GM19397 (cell line): ENCODE measurements around the gene ZNF813.
"Not testable (repeated sequence)": the region's sequence is repeated elsewhere in the genome, so short reads cannot be mapped to it uniquely, and the experiment has no call there.

ENCODE experiments used
- ATAC-seq: cut with Tn5 transposase; IDR thresholded peaks from one replicate; pipeline ENCODE4 v1.9.1; 2021; ENCODE audit warnings: mild to moderate bottlenecking, moderate library complexity; ENCODE audit not compliant: unreplicated experiment

The ZNF813 gene

DNA sequence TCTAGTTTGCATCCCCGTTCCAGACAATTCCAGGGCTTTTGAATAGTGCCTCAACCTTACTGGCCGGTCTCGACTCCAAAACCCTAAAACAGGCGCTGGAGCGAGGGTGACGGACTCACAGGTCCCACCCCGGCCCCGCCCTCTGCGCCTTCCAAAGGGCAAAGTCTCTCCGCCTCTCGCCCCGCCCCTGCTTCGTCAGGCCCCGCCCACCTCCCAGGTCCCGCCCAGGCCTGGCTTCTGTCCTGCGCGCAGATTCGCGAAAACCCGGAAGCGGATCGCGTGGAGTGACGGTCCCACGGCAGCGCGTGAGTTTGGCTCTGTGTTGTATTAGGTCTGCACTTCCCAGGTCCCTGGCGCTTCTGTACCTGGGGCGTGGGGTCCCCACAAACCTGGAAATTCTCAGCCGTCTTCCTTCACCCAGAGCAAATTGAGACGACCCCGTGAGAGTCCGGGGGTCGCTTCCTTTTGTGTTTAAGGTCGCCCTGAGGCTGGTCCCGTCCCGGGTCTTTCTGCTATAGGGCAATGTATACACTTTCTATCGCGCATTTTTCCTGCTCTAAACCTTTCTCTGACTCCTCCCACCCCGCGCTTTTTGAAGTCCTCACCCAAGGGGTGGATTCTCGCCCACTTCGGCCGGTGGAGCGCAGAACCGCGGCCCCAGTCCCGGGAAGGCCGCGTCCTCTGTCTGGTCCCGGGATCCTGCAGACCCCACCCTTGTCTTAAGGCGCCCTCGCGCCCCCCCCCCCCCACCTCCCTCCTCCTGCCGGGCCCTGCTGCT, at the start of gene ZNF813:
Gene ZNF813 (plus strand): TSS at position 249 of the 778 bp plus-strand sequence. CDS start 16,090 bp downstream, outside the sequence.
- peak; percentile 95 for ATAC-seq

DNA sequence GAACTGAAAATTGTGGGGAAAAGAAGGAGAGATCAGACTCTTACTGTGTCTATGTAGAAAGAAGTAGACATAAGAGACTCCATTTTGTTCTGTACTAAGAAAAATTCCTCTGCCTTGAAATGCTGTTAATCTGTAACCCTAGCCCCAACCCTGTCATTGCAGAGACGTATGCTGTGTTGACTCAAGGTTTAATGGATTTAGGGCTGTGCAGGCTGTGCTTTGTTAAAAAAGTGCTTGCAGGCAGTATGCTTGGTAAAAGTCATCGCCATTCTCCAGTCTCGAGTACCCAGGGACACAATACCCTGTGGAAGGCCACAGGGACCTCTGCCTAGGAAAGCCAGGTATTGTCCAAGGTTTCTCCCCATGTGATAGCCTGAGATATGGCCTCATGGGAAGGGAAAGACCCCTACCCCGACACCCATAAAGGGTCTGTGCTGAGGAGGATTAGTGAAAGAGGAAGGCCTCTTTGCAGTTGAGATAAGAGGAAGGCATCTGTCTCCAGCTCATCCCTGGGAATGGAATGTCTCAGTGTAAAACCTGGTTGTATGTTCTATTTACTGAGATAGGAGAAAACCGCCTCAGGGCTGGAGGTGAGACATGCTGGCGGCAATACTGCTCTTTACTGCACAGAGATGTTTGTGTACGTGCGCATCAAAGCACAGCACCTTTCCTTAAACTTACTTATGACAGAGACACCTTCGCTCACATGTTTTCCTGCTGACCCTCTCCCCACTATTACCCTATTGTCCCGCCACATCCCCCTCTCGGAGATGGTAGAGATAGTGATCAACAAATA, 46.8 kb upstream of the ZNF813 start:
- not testable (repeated sequence) for ATAC-seq

GRCh38 chr19:53422551-53422950, 45.0 kb upstream of the ZNF813 start:
- ATAC-seq: no peak

GRCh38 chr19:53423074-53423473, 44.5 kb upstream of the ZNF813 start:
- not testable (repeated sequence) for ATAC-seq

DNA sequence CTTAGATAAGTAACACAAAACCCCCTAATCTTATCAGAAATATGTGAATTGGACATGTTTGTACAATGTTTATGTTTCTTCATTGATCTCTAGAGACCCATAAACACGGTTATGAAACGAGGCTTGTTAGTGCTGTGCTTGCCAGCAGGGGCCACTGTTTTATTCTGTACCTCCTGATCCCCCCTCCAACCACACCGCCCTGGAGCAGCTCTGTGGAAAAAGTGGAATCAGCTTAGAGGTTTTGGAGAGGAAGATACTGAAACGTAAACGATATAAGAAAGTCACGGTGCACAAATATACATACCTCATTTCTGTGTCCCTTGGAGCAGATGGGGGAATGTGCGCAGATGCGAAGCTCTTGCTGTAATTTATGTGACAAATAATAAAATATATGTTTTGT, 43.9 kb upstream of the ZNF813 start:
- not testable (repeated sequence) for ATAC-seq

DNA sequence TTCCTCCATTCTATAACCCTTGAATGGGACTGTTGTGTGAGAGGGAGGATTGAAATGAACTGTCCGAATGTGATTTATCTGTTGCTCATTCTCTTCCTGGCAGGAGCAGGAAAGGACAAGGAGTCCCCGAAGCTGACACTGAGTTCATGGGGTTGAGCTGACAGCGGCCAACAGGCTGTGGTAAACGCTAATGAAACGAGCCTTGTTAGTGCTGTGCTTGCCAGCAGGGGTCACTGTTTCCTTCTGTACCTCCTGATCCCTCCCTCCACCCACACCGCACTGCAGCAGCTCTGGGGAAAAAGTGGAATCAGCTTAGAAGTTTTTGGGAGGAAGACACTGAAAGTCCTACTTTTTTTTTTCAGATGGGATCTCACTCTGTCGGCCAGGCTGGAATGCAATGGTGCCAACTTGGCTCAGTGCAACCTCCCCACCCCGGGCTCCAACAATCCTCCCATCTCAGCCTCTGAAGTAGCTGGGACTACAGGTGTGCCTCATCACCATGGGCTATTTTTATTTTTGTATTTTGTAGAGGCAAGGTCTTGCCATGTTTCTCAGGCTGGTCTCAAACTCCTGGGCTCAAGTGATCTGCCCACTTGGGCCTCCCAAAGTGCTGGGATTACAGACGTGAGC, 42.5 kb upstream of the ZNF813 start:
- no peak for ATAC-seq

DNA sequence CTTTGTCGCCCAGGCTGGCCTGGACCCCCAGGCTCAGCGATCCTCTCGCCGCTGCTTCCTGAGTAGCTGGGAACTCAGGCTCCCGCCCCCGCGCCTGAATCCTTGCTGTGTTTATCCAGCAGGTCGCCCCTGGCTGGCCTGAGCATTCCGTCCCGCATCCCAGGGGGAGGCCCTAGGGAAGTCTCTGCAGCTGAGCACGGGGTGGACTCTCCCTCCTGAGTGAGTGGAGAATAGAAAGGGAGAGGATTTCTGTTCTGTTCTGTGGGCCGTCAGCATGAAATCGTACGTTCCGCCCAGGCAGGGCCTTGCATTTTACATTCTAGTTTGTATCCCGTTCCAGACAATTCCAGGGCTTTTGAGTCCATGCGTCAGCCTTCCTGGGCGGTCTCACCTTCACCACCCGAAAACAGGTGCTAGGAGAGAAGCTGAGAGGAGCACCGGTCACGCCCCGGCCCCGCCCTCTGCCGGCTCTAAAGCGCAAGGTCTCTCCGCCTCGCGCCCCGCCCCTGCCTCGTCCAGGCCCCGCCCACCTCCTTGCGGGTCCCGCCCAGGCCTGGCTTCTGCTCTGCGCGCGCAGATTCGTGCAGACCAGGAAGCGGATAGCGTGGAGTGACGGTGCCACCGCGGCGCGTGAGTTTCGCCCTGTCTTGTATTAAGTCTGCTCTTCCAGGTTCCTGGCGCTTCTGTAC, 36.0 kb upstream of the ZNF813 start, which contains the start of gene ZNF761:
Gene ZNF761 (plus strand): TSS at position 586 of the 689 bp plus-strand sequence. CDS start 15,285 bp downstream, outside the sequence.
- peak; percentile 97 for ATAC-seq

DNA sequence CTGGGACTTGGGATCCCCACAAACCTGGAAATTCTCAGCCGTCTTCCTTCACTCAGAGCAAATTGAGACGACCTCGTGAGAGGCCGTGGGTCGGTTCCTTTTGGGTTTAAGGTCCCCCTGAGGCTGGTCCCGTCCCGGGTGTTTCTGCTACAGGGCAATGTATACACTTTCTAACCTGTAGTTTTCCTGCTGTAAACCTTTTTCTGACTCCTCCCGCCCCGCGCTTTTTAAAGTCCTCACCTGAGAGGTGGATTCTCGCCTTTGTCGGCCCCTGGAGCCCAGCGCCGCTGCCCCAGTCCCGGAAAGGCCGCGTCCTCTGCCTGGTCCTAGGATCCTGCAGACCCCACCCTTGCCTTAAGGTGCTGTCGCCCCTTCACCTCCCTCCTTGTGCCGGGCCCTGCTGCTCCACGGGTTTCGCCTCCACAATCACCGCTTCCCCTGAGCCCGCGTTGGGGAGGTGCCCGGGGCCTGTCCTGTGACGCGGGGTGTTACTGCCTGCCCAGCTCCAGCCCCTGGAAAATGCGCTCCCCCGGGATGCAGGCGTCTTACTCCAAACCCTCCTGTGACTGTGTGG, 35.4 kb upstream of the ZNF813 start:
- peak; percentile 29 for ATAC-seq

- ATAC-seq: not testable (repeated sequence)
Measured at GRCh38 chr19:53443809-53444208, 23.7 kb upstream of the ZNF813 start.

DNA sequence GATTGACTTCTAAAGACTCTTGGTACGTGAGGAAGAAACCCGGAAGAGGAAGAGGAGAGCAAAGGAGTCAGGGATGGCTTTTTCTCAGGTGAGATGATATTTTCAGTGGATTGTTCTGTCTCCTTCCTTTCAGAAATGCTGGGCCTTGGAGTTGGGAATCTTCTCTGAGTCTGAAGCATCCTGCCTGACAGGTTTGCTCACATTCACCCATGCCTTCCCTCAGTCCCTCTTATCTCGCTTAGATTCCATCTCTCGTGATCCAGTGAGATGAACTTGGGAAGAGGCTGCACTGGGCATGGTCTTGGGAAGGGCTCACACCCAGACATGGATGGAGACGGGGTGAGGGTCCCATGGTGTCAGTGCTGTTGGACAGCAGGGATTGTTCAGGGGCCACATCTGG, 20.3 kb upstream of the ZNF813 start:
- ATAC-seq: not testable (repeated sequence)

DNA sequence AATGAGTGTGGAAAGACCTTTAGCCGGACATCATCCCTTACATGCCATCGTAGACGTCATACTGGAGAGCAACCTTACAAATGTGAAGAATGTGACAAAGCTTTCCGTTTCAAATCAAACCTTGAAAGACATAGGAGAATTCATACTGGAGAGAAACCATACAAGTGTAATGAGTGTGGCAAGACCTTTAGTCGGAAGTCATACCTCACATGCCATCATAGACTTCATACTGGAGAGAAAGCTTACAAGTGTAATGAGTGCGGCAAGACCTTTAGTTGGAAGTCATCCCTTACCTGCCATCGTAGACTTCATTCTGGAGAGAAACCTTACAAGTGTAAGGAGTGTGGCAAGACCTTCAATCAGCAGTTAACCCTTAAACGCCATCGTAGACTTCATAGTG, 11.7 kb upstream of the ZNF813 start:
- no peak for ATAC-seq

DNA sequence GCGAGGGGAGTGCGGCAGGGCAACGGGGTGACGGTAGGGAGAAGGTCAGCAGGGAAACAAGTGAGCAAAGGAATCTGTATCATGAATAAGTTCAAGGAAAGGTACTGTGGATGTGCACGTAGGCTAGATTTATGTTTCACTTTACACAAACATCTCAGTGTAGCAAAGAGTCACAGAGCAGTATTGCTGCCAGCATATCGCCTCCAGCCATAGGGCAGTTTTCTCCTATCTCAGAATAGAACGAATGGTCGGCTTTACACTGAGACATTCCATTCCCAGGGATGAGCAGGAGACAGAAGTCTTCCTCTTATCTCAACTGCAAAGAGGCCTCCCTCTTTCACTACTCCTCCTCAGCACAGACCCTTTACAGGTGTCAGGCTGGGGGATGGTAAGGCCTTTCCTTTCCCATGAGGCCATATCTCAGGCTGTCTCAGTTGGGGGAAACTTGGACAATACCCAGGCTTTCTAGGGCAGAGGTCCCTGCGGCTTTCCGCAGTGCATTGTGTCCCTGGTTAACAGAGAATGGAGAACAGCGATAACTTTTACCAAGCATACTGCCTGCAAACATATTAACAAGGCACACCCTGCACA, 7.3 kb upstream of the ZNF813 start:
- ATAC-seq: not testable (repeated sequence)

- ATAC-seq: no peak
Measured at GRCh38 chr19:53461866-53462265, 5.7 kb upstream of the ZNF813 start.

DNA sequence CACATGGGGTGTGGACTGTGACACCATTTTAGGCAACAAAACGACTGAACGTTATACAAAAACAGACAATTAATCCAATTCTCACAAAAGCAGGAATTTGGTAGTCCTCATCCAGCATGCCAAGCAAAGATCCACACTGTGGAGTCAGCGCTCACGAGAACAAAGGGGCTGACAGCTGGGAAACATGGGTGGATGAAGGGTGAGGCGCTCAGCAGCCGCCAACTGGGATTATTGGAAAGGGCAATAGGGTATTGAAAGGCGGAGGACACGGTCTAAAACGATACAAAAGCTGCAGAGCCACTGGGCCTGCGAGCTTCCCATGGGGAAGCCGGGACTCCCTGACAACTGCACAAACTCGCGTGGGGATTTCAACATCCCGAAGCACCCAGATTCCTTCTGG, 4.7 kb upstream of the ZNF813 start:
- no peak for ATAC-seq

GRCh38 chr19:53463263-53463662, 4.3 kb upstream of the ZNF813 start:
- ATAC-seq: no peak

DNA sequence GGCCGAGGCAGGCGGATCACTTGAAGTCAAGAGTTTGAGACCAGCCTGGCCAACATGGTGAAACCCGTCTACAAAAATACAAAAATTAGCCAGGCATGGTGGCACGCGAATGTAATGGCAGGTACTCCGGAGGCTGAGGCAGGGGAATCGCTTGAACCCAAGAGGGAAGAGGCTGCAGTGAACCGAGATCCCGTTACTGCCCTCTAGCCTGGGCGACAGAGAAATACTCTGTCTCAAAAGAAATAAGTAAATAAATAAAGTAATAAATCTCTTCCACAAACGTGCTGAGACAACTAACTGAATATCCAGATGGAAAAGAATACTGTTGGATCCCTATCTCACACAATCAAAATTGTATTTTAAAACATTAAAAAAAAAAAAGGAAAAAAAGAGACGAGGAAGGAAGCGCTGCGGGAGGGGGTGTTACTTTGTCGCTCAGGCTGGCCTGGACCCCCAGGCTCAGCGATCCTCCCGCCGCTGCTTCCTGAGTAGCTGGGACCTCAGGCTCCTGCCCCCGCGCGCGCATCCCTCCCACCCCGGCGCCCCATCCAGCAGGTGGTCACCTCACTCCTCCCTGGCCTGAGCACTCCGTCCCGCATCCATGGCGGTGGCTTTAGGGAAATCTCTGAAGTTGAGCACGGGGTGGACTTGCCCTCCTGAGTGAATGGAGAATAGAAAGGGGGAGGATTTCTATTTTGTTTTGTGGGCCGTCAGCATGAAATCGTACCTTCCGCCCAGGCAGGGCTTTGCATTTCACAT, 628 bp upstream of the ZNF813 start:
- no peak for ATAC-seq

DNA sequence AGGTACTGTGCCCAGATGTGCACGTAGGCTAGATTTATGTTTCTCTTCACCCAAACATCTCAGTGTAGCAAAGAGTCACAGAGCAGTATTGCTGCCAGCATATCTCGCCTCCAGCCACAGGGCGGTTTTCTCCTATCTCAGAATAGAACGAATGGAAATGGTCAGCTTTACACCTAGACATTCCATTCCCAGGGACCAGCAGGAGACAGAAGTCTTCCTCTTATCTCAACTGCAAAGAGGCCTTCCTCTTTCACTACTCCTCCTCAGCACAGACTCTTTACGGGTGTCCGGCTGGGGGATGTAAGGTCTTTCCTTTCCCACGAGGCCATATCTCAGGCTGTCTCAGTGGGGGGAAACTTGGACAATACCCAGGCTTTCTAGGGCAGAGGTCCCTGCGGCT, 1.1 kb downstream of the ZNF813 start:
- ATAC-seq: not testable (repeated sequence)

- ATAC-seq: no peak
Measured at GRCh38 chr19:53471916-53472315, 4.4 kb downstream of the ZNF813 start.

- ATAC-seq: not testable (repeated sequence)
Measured at GRCh38 chr19:53474832-53475231, 7.3 kb downstream of the ZNF813 start.
